Chondrocyte (in vitro differentiated cells): ENCODE measurements around the gene TENT4A. TPM values are rescaled to one million over a fixed set of nuclear protein-coding genes. Genes with fewer than 3 reads are reported as not detected.
"Not testable (repeated sequence)": the region's sequence is repeated elsewhere in the genome, so short reads cannot be mapped to it uniquely, and the experiment has no call there.

Experiments
- DNase-seq: peaks from one replicate; pipeline ENCODE4 v3.0.0; 2021; ENCODE audit warnings: mixed read lengths, low spot score
- H3K27ac Mint-ChIP-seq: one replicate; pipeline ENCODE4 v1.8.0; 2021; ENCODE audit warnings: mild to moderate bottlenecking, moderate library complexity, mixed read lengths; ENCODE audit not compliant: unreplicated experiment
- H3K27me3 Mint-ChIP-seq: 2 replicates; pipeline ENCODE4 v1.8.0; 2021; ENCODE audit warnings: low read depth, mixed read lengths
- H3K36me3 Mint-ChIP-seq: 2 replicates; pipeline ENCODE4 v1.8.0; 2021; ENCODE audit warnings: low read depth, mixed read lengths
- H3K4me1 Mint-ChIP-seq: 2 replicates; pipeline ENCODE4 v1.8.0; 2021; ENCODE audit warnings: low read depth, mild to moderate bottlenecking, mixed read lengths
- H3K4me3 Mint-ChIP-seq: one replicate; pipeline ENCODE4 v1.8.0; 2021; ENCODE audit warnings: mild to moderate bottlenecking, moderate library complexity, mixed read lengths; ENCODE audit not compliant: unreplicated experiment
- H3K9me3 Mint-ChIP-seq: 2 replicates; pipeline ENCODE4 v1.8.0; 2021; ENCODE audit warnings: low read depth, mixed read lengths
- total RNA-seq: library from RNA; stranded (reverse); gene quantifications from 3 replicates; pipeline ENCODE4 v1.2.1, GENCODE V29; 2021
- TF ChIP-seq, protein P1 (sequence below): fragments of 200-600 bp; sonication (generic); IDR thresholded peaks from 2 replicates; pipeline ENCODE4 v1.5.0; 2021; ENCODE audit warnings: antibody characterized with exemption, mild to moderate bottlenecking, moderate library complexity

Gene TENT4A
- total RNA-seq, 1 donor from 2014 or later: 21.5 TPM

GRCh38 chr5:6770826-6771607, 57.8 kb downstream of the TENT4A start:
- Mint-ChIP-seq H3K4me1 (peaks cover 16% of the 10 kb centered on the region), H3K27me3 (no peaks in the 10 kb centered on the region), H3K27ac (no peak overlapping the region), H3K4me3 (no peak overlapping the region), H3K9me3 (no peaks in the 10 kb centered on the region), H3K36me3 (peaks cover 4% of the 10 kb centered on the region)
- TF ChIP-seq, protein P1, sequence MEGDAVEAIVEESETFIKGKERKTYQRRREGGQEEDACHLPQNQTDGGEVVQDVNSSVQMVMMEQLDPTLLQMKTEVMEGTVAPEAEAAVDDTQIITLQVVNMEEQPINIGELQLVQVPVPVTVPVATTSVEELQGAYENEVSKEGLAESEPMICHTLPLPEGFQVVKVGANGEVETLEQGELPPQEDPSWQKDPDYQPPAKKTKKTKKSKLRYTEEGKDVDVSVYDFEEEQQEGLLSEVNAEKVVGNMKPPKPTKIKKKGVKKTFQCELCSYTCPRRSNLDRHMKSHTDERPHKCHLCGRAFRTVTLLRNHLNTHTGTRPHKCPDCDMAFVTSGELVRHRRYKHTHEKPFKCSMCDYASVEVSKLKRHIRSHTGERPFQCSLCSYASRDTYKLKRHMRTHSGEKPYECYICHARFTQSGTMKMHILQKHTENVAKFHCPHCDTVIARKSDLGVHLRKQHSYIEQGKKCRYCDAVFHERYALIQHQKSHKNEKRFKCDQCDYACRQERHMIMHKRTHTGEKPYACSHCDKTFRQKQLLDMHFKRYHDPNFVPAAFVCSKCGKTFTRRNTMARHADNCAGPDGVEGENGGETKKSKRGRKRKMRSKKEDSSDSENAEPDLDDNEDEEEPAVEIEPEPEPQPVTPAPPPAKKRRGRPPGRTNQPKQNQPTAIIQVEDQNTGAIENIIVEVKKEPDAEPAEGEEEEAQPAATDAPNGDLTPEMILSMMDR: no peak
- DNase-seq: no peak

DNA sequence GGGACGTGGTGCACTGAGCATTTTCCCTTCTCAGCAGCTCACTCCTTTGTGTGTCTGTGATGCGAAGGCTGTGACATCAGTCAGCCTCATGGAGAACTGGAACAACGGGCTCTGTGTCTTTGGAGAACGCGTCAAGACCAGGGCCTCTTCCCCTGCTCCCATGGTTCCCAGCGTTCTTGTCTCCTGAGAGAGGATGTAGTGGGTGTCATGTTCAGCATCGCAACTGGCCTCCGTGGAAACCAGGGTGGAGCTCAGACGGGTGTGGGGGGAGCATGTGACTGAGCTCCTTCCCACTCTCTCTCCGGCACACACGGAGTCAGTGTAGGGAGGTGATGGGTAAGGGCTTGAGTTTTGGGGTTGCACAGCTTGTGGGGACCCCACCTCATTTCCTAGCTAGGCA, 59.7 kb downstream of the TENT4A start:
- no peak for DNase-seq
- TF ChIP-seq, protein P1: no peak
- Mint-ChIP-seq H3K27me3 (no peaks in the 10 kb centered on the region), H3K9me3 (no peaks in the 10 kb centered on the region), H3K27ac (no peak overlapping the region), H3K4me1 (no peaks in the 10 kb centered on the region), H3K36me3 (peaks cover 4% of the 10 kb centered on the region), H3K4me3 (no peak overlapping the region)

GRCh38 chr5:6773342-6774035, 60.3 kb downstream of the TENT4A start:
- no peak overlapping the region for H3K27ac Mint-ChIP-seq
- H3K27me3 Mint-ChIP-seq: no peaks in the 10 kb centered on the region
- DNase-seq: no peak
- TF ChIP-seq, protein P1: no peak
- peaks cover 2% of the 10 kb centered on the region for H3K9me3 Mint-ChIP-seq
- peaks cover 5% of the 10 kb centered on the region for H3K36me3 Mint-ChIP-seq
- no peaks in the 10 kb centered on the region for H3K4me1 Mint-ChIP-seq
- no peak overlapping the region for H3K4me3 Mint-ChIP-seq

DNA sequence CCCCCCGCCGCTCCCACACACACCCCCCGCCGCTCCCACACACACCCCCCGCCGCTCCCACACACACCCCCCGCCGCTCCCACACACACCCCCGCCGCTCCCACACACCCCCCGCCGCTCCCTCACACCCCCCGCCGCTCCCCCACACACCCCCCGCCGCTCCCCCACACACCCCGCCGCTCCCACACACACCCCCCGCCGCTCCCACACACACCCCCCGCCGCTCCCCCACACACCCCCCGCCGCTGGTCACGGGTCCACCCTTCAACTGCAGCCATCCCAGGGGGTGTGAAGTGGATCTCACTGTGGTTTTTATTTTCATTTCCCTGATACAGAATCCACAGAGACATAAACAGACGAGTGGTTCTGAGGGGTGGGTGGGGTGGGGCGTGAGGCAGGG, 61.0 kb downstream of the TENT4A start:
- H3K36me3 Mint-ChIP-seq, H3K4me1 Mint-ChIP-seq, H3K9me3 Mint-ChIP-seq, H3K27ac Mint-ChIP-seq, H3K4me3 Mint-ChIP-seq, H3K27me3 Mint-ChIP-seq, DNase-seq: not testable (repeated sequence)

GRCh38 chr5:6774721-6775204, 61.5 kb downstream of the TENT4A start:
- no peak overlapping the region for H3K4me3 Mint-ChIP-seq
- peaks cover 5% of the 10 kb centered on the region for H3K36me3 Mint-ChIP-seq
- H3K9me3 Mint-ChIP-seq: peaks cover 2% of the 10 kb centered on the region
- DNase-seq: no peak
- no peaks in the 10 kb centered on the region for H3K27me3 Mint-ChIP-seq
- TF ChIP-seq, protein P1: no peak
- no peaks in the 10 kb centered on the region for H3K4me1 Mint-ChIP-seq
- H3K27ac Mint-ChIP-seq: no peak overlapping the region
